ENCODE results near the gene PTPDC1. TPM values are rescaled to one million over a fixed set of nuclear protein-coding genes. Genes with fewer than 3 reads are reported as not detected.

PTPDC1 gene
- total and polyA plus RNA-seq, 2 donors (not counting 1 experiment from before 2014, with no cell fraction given), result 3.7 to 9.8 TPM

DNA sequence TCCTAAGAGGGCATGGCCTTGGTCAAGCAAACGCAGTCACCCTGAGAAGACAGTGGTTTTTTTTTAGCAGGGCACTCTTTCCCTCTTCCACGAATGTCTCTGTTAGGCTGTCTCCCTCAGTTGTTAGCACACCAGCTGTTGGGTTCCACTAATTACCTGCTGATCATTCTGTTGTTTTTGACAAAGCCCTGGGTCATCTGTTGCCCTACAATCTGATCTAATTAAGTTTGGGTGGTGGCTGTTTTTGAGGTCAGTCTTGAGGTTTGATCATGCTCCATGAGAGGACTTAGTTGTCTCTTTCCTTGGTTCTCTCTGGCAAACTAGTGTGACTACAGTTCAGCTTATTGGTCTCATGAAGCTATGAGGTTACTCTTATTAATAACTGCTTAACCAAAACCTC is 5.0 kb upstream of the PTPDC1 start:
- Histone ChIP-seq H3K79me2 (ENCODE audit: control insufficient read depth, insufficient read depth, low read length) (no peaks in the 10 kb centered on the region), H3K27me3 (replicated peaks in 1 of 4; ENCODE audit: control extremely low read depth in 1 of 4, control insufficient read depth in 3 of 4, insufficient read depth in 4 of 4, low read length in 3 of 4) (no peaks in the 10 kb centered on the region), H3K4me2 (replicated peaks; ENCODE audit: low read depth, low read length, poor library complexity, severe bottlenecking) (no peak overlapping the region), H3K9ac (ENCODE audit: low read length) (no peak overlapping the region), H3K4me1 (ENCODE audit: control insufficient read depth in 2 of 2, insufficient read depth in 2 of 2, low read length in 2 of 2) (no peaks in the 10 kb centered on the region), H4K20me1 (ENCODE audit: control insufficient read depth, insufficient read depth, low read length, poor library complexity, severe bottlenecking) (no peaks in the 10 kb centered on the region), H3K4me3 (ENCODE audit: control extremely low read depth in 1 of 5, extremely low read depth in 1 of 5, insufficient read depth in 1 of 5, low read depth in 2 of 5, low read length in 4 of 5) (no peak overlapping the region), H3K27ac (ENCODE audit: low read length in 2 of 2) (no peak overlapping the region), H2AFZ (ENCODE audit: insufficient read depth, low read depth, low read length, poor library complexity, severe bottlenecking) (no peak overlapping the region), H3K36me3 (replicated peaks in 1 of 2; ENCODE audit: control extremely low read depth in 1 of 2, control insufficient read depth in 1 of 2, extremely low read depth in 1 of 2, insufficient read depth in 2 of 2, low read length in 1 of 2) (peaks cover 0 to 1% of the 10 kb centered on the region in 2 experiments), H3K9me3 (ENCODE audit: control extremely low read depth in 1 of 3, control insufficient read depth in 2 of 3, insufficient read depth in 1 of 3, low read length in 2 of 3) (no peaks in the 10 kb centered on the region)
- H3K27ac Mint-ChIP-seq, result no peak overlapping the region
- TF ChIP-seq, protein P1, sequence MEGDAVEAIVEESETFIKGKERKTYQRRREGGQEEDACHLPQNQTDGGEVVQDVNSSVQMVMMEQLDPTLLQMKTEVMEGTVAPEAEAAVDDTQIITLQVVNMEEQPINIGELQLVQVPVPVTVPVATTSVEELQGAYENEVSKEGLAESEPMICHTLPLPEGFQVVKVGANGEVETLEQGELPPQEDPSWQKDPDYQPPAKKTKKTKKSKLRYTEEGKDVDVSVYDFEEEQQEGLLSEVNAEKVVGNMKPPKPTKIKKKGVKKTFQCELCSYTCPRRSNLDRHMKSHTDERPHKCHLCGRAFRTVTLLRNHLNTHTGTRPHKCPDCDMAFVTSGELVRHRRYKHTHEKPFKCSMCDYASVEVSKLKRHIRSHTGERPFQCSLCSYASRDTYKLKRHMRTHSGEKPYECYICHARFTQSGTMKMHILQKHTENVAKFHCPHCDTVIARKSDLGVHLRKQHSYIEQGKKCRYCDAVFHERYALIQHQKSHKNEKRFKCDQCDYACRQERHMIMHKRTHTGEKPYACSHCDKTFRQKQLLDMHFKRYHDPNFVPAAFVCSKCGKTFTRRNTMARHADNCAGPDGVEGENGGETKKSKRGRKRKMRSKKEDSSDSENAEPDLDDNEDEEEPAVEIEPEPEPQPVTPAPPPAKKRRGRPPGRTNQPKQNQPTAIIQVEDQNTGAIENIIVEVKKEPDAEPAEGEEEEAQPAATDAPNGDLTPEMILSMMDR (IDR thresholded peaks at IDR 0.05), result no peak
- no peak for TF ChIP-seq EZH2 (IDR thresholded peaks at IDR 0.05; ENCODE audit: borderline replicate concordance, insufficient read depth, low read depth, low read length, poor library complexity, severe bottlenecking)
- H3K4me3 Mint-ChIP-seq, result no peak overlapping the region
- CTCF ChIA-PET, result interaction anchor here (1.1 kb wide), 1 partner anchor 134 kb away, joined by 3 read pairs; no protein-coding TSS in a partner anchor
- no peaks in the 10 kb centered on the region for H3K27me3 Mint-ChIP-seq
- H3K4me1 Mint-ChIP-seq, result peaks cover 3% of the 10 kb centered on the region
- ATAC-seq (ENCODE audit: low read depth) (no peak), DNase-seq (no peak)
- no peaks in the 10 kb centered on the region for H3K9me3 Mint-ChIP-seq (ENCODE audit: insufficient read depth)
- 100% methylated on average over 1 of the region's 2 CpGs for WGBS (ENCODE audit: insufficient coverage)
- intact Hi-C loops (cut with micrococcal nuclease), result no loop called here
- POLR2A ChIA-PET, result no interaction called here

DNA sequence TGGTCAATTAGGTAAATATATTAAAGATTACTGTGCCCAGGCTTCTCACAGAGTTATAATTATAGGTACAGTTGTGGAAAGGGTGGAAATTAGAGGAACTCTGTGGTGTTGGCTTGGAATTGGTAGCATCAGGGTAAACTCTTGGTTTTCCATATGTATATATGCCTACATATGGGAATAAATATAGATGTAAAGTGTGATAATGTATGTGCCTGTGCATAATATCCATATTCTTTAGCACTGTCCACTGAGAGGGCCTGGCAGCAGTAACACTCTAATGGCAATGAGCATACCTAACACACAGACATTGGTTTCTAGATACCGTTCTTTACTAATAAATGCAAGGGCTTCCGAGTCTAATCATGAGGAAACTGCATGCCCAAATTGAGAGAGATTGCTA is 4.0 kb upstream of the PTPDC1 start:
- no peak for ATAC-seq (ENCODE audit: low read depth)
- H3K27me3 Mint-ChIP-seq, result no peaks in the 10 kb centered on the region
- H3K4me3 Mint-ChIP-seq, result no peak overlapping the region
- no peak for DNase-seq
- POLR2A ChIA-PET, result no interaction called here
- intact Hi-C loops (cut with micrococcal nuclease), result no loop called here
- H3K4me1 ChIP-seq (ENCODE audit: control insufficient read depth in 2 of 2, insufficient read depth in 2 of 2, low read length in 2 of 2), result no peaks in the 10 kb centered on the region
- no peak overlapping the region for H3K27ac ChIP-seq (ENCODE audit: low read length in 2 of 2)
- no peak overlapping the region for H3K9ac ChIP-seq (ENCODE audit: low read length)
- no peaks in the 10 kb centered on the region for H3K27me3 ChIP-seq (replicated peaks in 1 of 4; ENCODE audit: control extremely low read depth in 1 of 4, control insufficient read depth in 3 of 4, insufficient read depth in 4 of 4, low read length in 3 of 4)
- 100% methylated on average over 2 of the region's 2 CpGs for WGBS (ENCODE audit: insufficient coverage)
- H2AFZ ChIP-seq (ENCODE audit: insufficient read depth, low read depth, low read length, poor library complexity, severe bottlenecking), result no peak overlapping the region
- no peaks in the 10 kb centered on the region for H3K79me2 ChIP-seq (ENCODE audit: control insufficient read depth, insufficient read depth, low read length)
- TF ChIP-seq EZH2 (IDR thresholded peaks at IDR 0.05; ENCODE audit: borderline replicate concordance, insufficient read depth, low read depth, low read length, poor library complexity, severe bottlenecking), result no peak
- TF ChIP-seq, protein P1 (IDR thresholded peaks at IDR 0.05), result no peak
- no peaks in the 10 kb centered on the region for H3K9me3 Mint-ChIP-seq (ENCODE audit: insufficient read depth)
- CTCF ChIA-PET, result interaction anchor here (1.1 kb wide), 1 partner anchor 133 kb away, joined by 3 read pairs; no protein-coding TSS in a partner anchor
- H3K27ac Mint-ChIP-seq, result no peak overlapping the region
- H3K36me3 ChIP-seq (replicated peaks in 1 of 2; ENCODE audit: control extremely low read depth in 1 of 2, control insufficient read depth in 1 of 2, extremely low read depth in 1 of 2, insufficient read depth in 2 of 2, low read length in 1 of 2), result no peaks in the 10 kb centered on the region
- no peak overlapping the region for H3K4me3 ChIP-seq (ENCODE audit: control extremely low read depth in 1 of 5, extremely low read depth in 1 of 5, insufficient read depth in 1 of 5, low read depth in 2 of 5, low read length in 4 of 5)
- no peaks in the 10 kb centered on the region for H4K20me1 ChIP-seq (ENCODE audit: control insufficient read depth, insufficient read depth, low read length, poor library complexity, severe bottlenecking)
- no peaks in the 10 kb centered on the region for H3K9me3 ChIP-seq (ENCODE audit: control extremely low read depth in 1 of 3, control insufficient read depth in 2 of 3, insufficient read depth in 1 of 3, low read length in 2 of 3)
- H3K4me1 Mint-ChIP-seq, result peaks cover 3% of the 10 kb centered on the region
- no peak overlapping the region for H3K4me2 ChIP-seq (replicated peaks; ENCODE audit: low read depth, low read length, poor library complexity, severe bottlenecking)
